GM10847 (cell line): ENCODE data around the gene ZNF639.

Experiments used
- POLR2A ChIP-seq: IDR thresholded peaks from 2 replicates; pipeline ENCODE4 v1.6.1; 2011; ENCODE audit not compliant: insufficient read length; ENCODE audit errors: extremely low read depth

Gene ZNF639

GRCh38 chr3:179363332-179363731 lies 40.5 kb downstream of the ZNF639 start:
- no peak for TF ChIP-seq POLR2A

- TF ChIP-seq POLR2A = no peak
Measured at GRCh38 chr3:179369621-179370020, 46.8 kb downstream of the ZNF639 start.

DNA sequence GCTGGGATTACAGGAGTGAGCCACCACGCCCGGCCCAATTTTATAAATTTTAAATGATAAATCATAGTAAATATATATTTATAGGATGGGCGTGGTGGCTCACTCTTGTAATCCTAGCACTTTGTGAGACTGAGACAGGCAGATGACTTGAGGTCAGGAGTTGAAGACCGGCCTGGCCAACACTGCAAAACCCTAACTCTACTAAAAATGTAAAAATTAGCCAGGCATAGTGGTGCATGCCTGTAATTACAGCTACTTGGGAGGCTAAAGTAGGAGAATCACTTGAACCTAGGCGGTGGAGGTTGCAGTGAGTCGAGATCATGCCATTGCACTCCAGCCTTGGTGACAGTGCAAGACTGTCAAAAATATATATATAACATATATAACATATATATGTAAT lies 51.1 kb downstream of the ZNF639 start:
- no peak for TF ChIP-seq POLR2A

DNA sequence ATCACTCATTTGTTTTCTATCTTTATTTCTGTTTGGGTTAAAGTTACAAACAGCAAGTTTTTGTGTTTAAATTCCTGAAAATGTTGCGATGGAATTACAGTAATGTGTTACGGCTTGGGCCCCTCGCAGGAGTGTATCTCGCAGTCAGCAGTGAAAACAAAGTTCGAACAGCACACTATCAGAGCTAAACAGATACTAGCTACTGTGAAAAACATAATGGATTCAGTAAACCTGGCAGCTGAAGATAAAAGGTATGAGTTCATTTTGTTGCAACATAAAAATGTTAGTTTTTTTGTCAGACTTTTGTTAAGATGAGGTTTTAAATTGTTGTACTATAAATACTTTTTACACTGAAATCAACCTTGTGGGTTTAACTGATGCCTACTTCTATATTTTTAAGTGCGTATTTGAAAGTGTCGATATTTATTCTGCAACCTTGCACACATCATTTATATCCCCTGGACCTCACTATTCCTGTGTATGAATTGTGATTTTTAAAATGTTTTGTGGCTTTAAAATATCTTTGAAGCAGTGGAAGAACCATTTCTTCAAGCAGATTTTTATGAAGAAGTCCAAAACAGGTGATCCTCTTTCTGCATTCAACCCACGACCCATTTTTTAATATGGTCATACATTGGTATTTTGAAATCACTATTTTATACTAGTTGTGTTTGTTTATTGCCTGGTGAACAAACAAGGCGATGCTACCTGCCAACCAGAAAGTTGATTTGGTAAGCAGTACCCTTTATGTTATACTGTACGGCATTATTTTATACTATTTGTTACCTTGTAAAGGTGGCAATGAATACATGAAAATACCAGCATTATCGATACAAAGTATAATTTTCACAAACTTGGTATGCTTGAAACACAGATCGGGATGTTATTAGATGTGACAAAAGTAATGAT lies 52.5 kb downstream of the ZNF639 start:
- no peak for TF ChIP-seq POLR2A

GRCh38 chr3:179376474-179376873 lies 53.6 kb downstream of the ZNF639 start:
- no peak for TF ChIP-seq POLR2A
